ENCODE results near the gene PTPRK.

PTPRK gene

DNA sequence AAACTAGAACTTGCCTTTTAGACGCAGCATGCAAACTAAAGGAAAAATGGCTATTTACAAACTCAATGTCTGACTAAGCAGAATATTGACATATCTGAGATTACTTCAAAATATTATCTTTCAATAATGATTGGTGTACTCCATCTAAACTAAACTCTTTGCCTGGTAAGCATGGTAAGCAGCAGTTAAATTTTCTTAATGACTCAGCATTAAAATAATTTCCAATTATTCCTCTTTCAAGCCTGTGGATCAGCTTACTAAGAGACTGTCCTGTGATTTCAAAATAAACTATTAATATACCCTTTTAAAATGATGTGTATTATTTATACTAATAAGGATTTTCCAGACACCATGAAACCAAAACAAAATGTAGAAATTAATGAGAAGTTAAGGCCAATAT is 392.7 kb downstream of the PTPRK start:
- no peak for DNase-seq

GRCh38 chr6:128124713-128125112 is 395.7 kb downstream of the PTPRK start:
- DNase-seq = peak; percentile 41 to 68 (median 60)

- DNase-seq = no peak
These were observed 398.8 kb downstream of the PTPRK start for GRCh38 chr6:128121610-128122009.

GRCh38 chr6:128121190-128121589 is 399.2 kb downstream of the PTPRK start:
- DNase-seq = no peak

DNA sequence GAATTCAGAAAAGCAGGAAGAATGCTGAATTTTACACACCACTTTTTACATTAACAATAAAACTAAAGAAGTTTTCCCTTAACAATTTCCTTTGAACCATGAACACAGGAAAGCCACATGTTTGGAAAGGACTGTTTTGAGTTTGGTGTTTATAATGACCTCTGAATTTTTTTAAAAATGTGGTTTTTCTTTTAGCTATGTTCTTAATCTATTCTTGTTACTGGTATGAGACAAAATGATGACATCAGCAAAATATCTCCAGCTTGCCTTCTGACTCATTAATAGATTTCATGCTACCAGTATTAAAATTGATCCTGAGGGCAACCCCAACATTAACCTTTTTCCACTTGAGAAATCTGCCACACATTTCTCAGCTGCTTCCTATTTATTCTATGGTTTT is 402.0 kb downstream of the PTPRK start:
- no peak for DNase-seq

- DNase-seq = no peak
These were observed 402.5 kb downstream of the PTPRK start for GRCh38 chr6:128117916-128118315.

- DNase-seq = no peak
These were observed 406.2 kb downstream of the PTPRK start for GRCh38 chr6:128114164-128114563.

- no peak for DNase-seq
These were observed 407.9 kb downstream of the PTPRK start for GRCh38 chr6:128112494-128112893.

DNA sequence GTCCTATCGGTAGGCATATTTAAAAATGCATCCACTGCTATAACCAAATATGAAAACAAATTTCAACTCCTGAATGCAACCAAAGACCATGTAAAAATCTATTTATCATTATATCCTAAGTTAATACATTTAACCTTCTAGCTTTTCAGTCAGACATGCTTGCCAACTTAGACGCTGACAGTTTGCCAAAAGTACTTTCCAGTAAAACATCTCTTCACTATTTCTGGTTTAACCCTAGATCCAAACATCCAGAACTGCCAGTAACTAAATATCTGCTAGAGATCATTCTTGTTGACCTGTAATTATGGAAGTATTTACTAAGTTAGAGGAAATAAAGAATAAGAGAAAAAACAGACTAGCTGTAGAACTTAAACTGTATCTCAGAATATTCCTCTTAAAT is 409.3 kb downstream of the PTPRK start:
- DNase-seq = no peak

DNA sequence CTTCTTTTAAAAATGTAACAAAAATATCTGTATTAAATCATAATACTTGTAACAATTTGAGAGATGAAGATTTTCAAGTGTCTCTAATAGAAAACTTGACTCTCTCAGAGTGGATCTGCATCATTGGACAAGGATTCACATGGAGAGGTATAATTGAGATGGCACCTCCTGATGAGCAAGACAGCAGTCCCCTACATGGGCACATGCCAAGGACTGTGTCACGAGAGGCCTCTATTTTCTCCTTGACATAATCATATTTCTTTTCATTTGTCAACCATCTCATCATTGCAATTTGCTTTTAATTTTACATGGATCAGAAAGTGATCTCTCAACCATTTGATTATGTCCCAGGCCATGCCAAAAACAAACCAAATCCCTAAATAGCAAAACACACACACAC is 412.7 kb downstream of the PTPRK start:
- DNase-seq = no peak

DNA sequence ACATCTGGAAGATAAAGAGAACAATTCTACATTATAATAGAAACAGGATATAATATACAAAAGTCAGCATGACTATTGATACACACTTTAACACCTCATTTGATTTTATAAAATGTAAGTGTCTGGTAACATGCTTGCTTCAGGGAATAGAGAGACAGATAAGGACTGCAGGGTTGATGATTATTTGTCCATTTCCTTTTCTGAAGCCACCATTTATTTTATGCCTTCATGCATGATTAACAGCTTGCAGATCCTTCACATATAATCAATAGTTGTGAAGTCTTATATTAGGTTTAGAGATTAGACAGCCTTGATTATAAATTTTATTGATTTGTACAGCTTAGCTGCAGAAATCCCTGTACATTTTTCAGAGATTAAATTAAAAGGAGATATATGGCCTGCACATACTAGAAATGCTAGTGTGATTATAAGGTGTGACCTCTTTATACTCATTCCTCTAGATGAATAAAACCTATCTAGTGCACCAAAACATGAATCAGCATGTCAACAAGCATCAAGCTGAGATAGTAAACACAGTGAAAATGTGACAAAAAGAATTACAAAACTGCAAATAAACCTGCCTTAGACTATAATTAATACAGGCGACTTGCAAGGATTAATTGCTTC is 420.7 kb downstream of the PTPRK start:
- DNase-seq = no peak

DNA sequence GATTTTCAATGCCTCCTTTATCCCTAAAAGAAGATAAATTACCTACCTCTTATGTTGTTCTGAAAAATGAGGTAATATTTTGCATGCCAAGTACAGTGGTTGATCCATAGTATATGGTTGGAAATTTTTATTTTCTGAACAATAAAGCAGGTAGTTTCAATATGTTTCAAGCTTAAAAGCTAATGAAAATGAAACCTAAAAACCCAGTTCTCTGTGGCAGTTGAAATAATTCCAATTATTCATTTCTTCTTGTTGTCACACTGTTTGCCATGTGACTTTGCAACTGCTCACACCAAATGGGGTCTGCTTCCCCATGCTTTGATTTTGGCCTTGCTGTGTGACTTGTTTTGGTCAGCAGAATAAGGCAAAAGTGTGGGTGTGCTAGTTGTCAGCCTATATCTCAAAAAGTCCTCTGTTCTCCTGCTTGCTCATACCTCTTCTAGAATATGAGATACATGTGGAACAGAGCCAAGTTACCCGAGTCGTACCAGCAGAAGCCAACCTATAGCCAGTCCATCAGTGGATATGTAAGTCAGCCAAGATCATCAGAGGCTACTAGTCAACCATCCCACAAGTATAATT is 422.3 kb downstream of the PTPRK start:
- no peak for DNase-seq

GRCh38 chr6:128097009-128097408 is 423.4 kb downstream of the PTPRK start:
- DNase-seq = no peak

DNA sequence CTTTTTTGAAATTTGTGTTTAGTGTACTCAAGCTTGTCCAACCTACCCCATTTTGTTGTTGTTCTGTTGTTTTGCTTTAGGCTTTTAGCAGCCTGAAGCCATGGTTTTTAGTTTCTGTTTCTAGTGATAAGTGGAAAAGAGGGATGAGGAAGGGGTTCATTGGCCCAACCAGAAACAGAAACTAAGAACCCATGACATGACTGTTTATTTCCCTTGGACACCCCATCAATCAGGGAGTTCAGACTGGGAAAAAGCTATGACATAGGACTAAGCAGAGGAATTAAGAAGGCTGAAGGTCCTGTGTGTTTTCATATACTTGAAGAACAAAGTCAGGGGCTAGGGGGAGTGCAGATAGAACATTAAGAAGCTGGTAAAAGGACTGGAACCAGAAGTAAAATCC is 425.0 kb downstream of the PTPRK start:
- no peak for DNase-seq

DNA sequence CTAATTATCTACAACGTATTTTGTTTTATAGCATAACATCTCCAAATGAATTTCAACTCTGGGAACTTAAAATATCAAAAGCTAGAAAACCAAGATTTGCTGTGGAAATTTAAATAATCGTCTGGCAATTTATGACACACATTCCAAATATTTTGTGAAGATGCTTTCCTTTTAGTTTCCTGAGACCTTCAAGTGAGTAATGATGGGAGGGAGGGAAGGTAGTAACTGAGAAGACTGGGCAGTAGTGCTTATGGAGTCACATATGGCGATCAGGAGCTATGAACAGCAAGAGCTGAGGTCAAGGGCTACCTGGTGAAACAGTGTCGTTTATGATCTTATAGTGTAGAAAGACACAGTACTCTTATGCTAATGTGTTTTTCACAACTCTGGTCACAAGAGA is 441.4 kb downstream of the PTPRK start:
- DNase-seq = no peak

GRCh38 chr6:128078276-128078675 is 442.1 kb downstream of the PTPRK start:
- DNase-seq = no peak

DNA sequence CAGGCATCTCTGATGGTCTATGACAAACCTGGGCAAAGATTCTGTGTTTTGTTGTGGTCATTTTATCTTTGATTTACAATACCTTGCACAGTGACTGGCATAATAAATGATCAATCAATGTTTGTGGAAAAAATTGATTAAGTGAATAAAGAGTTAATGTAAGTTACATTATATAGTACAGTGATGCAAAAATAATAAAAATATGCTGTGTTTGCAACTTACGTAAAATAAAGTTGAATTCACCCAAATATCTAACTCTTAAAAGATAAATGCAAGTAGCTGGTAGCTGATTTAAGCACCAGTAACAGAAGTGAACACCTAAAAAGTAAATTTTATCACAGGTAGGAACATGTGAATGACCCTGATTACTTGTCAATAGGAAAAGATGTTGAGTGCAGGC is 443.6 kb downstream of the PTPRK start:
- DNase-seq = no peak

DNA sequence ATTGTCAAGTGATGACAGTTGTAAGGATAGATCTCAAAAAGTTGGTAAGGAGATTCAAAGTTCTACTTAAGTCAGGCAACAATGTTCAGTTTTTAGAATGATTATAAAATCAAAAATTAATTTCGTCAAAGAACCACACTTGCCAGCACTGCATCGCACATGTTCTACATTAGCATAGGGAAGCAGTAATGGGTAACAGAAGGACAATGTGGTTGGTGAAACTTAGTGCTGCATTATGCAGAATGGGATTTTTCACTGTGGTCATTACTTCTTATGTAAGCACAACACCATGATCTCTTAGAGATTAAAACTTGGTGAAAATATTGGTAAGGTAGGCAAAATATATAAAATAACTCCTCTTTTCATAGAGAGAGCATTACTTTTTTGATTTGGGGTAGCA is 445.8 kb downstream of the PTPRK start:
- no peak for DNase-seq

- DNase-seq = no peak
These were observed 447.0 kb downstream of the PTPRK start for GRCh38 chr6:128073389-128073788.

DNA sequence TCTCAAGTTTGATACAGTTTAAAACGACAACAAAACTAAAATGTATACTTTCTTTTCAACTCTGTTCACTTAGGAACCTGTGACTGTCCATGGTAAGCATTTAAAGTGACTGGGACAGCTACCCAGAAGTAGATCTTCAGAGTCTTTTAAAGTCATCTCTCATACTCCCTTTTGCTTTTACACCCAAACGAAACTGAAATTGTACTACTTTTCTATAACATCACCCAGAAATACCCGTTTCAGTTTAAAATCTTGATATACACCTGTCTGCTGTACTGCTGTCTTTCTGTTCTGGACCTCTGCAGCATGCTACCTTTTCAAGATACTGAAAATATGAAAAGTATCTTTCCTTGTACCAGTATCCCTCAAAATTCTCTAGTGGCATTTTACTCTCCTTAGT is 449.2 kb downstream of the PTPRK start:
- DNase-seq = no peak

DNA sequence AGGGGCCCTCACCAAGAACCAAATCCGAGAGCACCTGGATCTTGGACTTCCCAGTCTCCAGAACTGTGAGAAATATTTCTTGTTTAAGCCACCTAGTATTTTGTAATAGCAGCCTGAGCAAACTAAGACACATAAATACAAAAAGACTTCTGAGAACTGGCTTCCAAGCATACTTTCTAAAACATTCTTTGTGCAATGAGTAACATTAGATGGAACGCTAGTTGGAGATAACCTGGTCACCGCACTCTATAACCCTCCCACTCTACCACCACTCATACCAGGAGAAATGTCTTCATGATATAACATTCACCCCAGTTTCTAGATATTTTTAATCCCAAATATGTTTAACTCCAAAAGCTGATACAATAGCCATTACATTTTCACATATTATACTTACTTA is 450.0 kb downstream of the PTPRK start:
- DNase-seq = no peak

DNA sequence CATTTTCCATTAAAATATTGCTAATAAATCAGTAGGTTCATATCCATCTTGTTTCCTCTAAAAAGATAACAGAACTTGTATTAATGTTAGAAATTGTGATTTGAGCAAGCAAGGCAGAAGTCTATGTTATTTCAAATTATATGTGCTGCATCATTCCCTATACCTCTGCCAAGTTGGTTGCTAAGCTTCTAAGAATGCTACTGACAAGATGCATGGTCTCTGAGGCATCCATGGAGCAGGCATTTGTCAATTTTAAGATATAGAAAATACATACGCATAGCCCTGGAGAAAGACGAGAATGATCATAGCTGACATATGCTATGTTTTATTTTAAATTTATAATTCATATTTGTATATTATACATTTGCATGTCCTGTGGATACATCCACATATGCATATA is 451.2 kb downstream of the PTPRK start:
- DNase-seq = no peak

GRCh38 chr6:128068119-128068479 is 452.3 kb downstream of the PTPRK start:
- DNase-seq = no peak

DNA sequence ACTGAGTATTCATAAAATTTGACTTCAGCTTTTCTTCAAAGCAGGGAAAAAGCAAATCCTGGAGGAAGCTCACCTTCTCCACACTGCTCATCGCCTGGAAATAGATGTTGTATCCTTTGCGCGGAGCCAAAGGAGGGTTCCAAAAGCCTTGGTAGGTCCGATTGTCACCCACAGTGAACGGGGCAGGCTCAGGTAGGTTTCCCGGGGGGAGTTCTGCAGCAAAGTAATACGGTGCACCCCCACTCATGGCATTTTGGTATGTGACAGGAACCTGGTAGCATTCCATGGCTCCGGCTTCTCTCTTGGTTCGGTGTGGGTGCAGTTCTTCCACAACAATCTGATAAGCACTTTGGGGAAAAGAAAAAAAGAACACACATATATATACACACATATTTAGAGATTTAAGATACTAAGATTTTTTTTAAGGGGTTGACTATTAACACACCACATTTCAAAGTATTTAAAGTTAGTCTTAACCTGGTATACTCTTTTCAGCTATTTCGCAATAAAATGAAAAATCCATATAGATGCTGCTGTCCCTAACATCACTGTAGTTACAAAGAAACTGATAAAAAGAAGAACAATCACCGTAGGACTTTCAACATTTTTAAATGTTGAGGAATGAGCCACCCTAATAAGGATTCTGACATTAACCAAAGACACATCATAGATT is 452.8 kb downstream of the PTPRK start:
- no peak for DNase-seq

- DNase-seq = no peak
These were observed 455.3 kb downstream of the PTPRK start for GRCh38 chr6:128065072-128065471.
